HFF-Myc (cell line): ENCODE data around the gene KCNT2.

Source experiments
- DNase-seq: peaks from one replicate; pipeline ENCODE4 v3.0.0-alpha.2; 2011; ENCODE audit warnings: low read depth; ENCODE audit errors: extremely low read depth
- H3K4me3 ChIP-seq: replicated peaks from 2 replicates; pipeline ENCODE4 v1.5.1; 2011; ENCODE audit warnings: low read depth, mild to moderate bottlenecking, control low read depth, low read length
- CTCF ChIP-seq: IDR thresholded peaks from 2 replicates; pipeline ENCODE4 v1.5.1; 2012; ENCODE audit warnings: mild to moderate bottlenecking, low read depth, low read length, control low read depth; ENCODE audit errors: missing control alignments

KCNT2 gene

GRCh38 chr1:196393282-196393681 is 215.0 kb downstream of the KCNT2 start:
- DNase-seq: no peak
- H3K4me3 ChIP-seq: no peak overlapping the region
- no peak for TF ChIP-seq CTCF

GRCh38 chr1:196387766-196388165 is 220.5 kb downstream of the KCNT2 start:
- no peak for DNase-seq
- TF ChIP-seq CTCF: no peak
- no peak overlapping the region for H3K4me3 ChIP-seq

GRCh38 chr1:196385109-196385508 is 223.1 kb downstream of the KCNT2 start:
- H3K4me3 ChIP-seq: no peak overlapping the region
- no peak for TF ChIP-seq CTCF
- no peak for DNase-seq

- TF ChIP-seq CTCF: no peak
- no peak overlapping the region for H3K4me3 ChIP-seq
- DNase-seq: no peak
Measured at GRCh38 chr1:196382383-196382782, 225.9 kb downstream of the KCNT2 start.

- DNase-seq: no peak
- no peak overlapping the region for H3K4me3 ChIP-seq
- no peak for TF ChIP-seq CTCF
Measured at GRCh38 chr1:196381544-196381943, 226.7 kb downstream of the KCNT2 start.

- no peak for DNase-seq
- no peak overlapping the region for H3K4me3 ChIP-seq
- TF ChIP-seq CTCF: no peak
Measured at GRCh38 chr1:196380316-196380715, 227.9 kb downstream of the KCNT2 start.

GRCh38 chr1:196377811-196378210 is 230.4 kb downstream of the KCNT2 start:
- no peak for DNase-seq
- no peak for TF ChIP-seq CTCF

More at GRCh38 chr1:196377811-196378210, 230.4 kb downstream of the KCNT2 start:
- no peak overlapping the region for H3K4me3 ChIP-seq
